T-helper 1 cell treated with Interleukin-12 subunit alpha and Interleukin-12 subunit beta and Interleukin-4 antibody, amounts not matched to agents 30 μg/mL and 1 μg/mL, for 36 hours (primary cell): ENCODE results near the gene LUC7L3.

Source experiments
- H3K27ac Mint-ChIP-seq: one replicate; pipeline ENCODE4 v1.8.0; 2021; ENCODE audit warnings: mild to moderate bottlenecking, mixed read lengths
- H3K27me3 Mint-ChIP-seq: one replicate; pipeline ENCODE4 v1.8.0; 2021; ENCODE audit warnings: low read depth, mixed read lengths
- H3K36me3 Mint-ChIP-seq: one replicate; pipeline ENCODE4 v1.8.0; 2021; ENCODE audit warnings: low read depth, mixed read lengths
- H3K4me1 Mint-ChIP-seq: one replicate; pipeline ENCODE4 v1.8.0; 2021; ENCODE audit warnings: low read depth, mixed read lengths
- H3K4me3 Mint-ChIP-seq: one replicate; pipeline ENCODE4 v1.8.0; 2021; ENCODE audit warnings: mild to moderate bottlenecking, moderate library complexity, mixed read lengths
- H3K9me3 Mint-ChIP-seq: one replicate; pipeline ENCODE4 v1.8.0; 2021; ENCODE audit warnings: mixed read lengths

The LUC7L3 gene

DNA sequence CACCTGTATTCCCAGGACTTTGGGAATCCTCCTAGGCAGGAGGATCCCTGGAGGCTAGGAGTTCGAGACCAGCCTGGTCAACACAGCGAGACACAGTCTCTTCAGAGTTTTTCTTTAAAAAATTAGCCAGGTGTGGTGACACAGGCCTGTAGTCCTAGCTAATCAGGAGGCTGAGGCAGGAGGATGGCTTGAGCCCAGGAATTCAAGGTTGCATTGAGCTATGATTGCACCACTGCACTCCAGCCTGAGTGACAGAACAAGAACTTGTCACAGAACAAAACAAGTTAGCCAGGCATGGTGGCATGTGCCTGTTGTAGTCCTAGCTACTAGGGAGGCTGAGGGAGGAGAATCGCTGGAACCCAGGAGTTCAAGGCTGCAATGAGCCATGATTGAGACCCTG lies 36.5 kb upstream of the LUC7L3 start:
- H3K9me3 Mint-ChIP-seq: no peaks in the 10 kb centered on the region
- H3K36me3 Mint-ChIP-seq: no peaks in the 10 kb centered on the region
- H3K27me3 Mint-ChIP-seq: peaks cover 28% of the 10 kb centered on the region
- peaks cover 7% of the 10 kb centered on the region for H3K4me1 Mint-ChIP-seq
- H3K27ac Mint-ChIP-seq: no peak overlapping the region
- H3K4me3 Mint-ChIP-seq: no peak overlapping the region

DNA sequence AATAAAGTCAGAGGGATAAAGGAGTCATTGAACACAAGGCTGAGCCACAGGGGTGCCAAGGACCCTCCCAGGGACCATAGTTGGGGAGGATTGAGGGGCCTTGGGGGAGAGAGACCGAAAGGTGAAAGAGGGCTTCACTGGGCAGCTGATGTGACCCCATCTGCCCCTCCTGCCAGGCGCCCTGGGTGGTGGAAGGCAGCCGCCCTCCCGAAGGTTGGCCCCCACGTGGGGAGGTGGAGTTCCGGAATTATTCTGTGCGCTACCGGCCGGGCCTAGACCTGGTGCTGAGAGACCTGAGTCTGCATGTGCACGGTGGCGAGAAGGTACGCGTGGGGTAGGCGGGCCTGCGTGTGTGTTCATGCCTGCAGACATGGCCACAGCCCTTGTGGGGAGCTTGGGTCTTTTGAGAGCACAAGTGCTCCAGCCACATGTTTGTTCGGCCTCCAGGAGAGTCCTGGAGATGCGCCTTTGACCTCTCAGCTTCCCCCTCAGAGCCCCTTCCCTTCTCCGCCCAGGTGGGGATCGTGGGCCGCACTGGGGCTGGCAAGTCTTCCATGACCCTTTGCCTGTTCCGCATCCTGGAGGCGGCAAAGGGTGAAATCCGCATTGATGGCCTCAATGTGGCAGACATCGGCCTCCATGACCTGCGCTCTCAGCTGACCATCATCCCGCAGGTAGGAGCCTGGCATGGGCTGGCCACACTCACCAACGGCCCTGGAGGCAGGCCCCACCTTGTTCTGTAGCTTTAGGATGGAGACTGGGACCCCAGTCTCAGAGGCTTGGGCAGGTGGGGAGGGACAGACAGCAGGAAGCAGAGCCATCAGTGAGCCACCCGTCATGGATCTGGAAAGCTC lies 35.7 kb upstream of the LUC7L3 start:
- H3K4me1 Mint-ChIP-seq: peaks cover 7% of the 10 kb centered on the region
- H3K9me3 Mint-ChIP-seq: no peaks in the 10 kb centered on the region
- H3K27ac Mint-ChIP-seq: no peak overlapping the region
- H3K27me3 Mint-ChIP-seq: peaks cover 28% of the 10 kb centered on the region
- no peak overlapping the region for H3K4me3 Mint-ChIP-seq
- H3K36me3 Mint-ChIP-seq: no peaks in the 10 kb centered on the region

DNA sequence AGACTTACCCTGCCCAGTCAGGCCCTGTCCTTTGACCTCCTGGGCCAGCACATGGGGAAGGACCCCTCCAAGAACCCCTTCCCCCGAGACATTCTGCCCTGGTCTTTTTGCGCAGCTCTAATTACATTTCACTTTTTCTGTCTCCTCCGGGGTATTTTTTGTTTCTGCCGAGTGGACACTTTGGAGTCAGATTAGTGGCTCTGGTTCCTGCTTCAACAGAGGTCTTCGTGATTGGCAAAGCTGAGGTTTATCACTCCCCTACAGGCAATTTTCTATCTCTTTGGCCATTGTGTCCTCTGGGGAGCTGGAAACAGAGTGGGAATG lies 35.2 kb upstream of the LUC7L3 start:
- Mint-ChIP-seq H3K27me3 (peaks cover 28% of the 10 kb centered on the region), H3K36me3 (no peaks in the 10 kb centered on the region), H3K9me3 (no peaks in the 10 kb centered on the region), H3K4me1 (peaks cover 7% of the 10 kb centered on the region), H3K27ac (no peak overlapping the region), H3K4me3 (no peak overlapping the region)

DNA sequence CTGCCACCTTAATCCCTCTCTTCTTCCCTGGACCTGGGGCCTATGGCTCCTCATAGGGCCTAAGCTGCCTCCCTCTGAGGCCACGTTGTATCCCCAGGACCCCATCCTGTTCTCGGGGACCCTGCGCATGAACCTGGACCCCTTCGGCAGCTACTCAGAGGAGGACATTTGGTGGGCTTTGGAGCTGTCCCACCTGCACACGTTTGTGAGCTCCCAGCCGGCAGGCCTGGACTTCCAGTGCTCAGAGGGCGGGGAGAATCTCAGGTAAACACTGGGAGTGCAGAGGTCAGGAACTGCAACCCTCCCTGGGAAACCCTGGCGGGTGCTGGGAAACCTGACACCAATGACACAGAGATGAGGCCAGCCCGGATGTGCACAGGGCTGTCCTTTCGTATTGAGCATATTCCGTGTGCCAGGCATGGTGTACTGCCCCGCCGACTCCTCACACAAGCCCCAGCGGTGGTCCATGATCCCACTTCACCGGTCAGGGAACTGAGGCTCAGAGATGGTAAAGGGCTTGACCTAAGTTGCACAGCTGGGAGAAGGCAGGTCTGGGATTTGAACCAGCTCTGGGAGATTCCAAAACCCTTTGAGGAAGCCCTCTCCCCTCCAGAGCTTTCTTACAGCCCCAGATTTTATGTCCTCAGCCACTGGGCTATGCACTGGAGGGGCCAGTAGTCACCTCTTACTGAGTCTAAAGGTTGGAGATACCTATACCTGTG lies 34.6 kb upstream of the LUC7L3 start:
- no peak overlapping the region for H3K4me3 Mint-ChIP-seq
- no peaks in the 10 kb centered on the region for H3K9me3 Mint-ChIP-seq
- no peak overlapping the region for H3K27ac Mint-ChIP-seq
- H3K27me3 Mint-ChIP-seq: peaks cover 28% of the 10 kb centered on the region
- H3K4me1 Mint-ChIP-seq: peaks cover 7% of the 10 kb centered on the region
- no peaks in the 10 kb centered on the region for H3K36me3 Mint-ChIP-seq

DNA sequence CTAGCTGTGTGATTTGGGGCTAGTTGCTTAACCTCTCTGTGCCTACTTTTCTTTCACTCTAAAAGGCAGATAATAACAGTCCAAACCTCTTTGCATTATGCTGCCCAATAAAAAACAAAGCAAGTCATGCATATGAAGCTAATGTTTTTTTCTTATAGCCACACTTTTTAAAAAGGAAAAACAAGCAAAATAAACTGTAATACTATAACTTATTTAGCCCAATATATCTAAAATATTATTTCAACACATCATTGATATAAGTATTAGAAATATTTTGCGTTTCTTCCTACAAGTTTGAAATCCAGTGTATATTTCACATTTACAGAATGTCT lies 34.1 kb upstream of the LUC7L3 start:
- H3K27me3 Mint-ChIP-seq: peaks cover 22% of the 10 kb centered on the region
- H3K27ac Mint-ChIP-seq: no peak overlapping the region

DNA sequence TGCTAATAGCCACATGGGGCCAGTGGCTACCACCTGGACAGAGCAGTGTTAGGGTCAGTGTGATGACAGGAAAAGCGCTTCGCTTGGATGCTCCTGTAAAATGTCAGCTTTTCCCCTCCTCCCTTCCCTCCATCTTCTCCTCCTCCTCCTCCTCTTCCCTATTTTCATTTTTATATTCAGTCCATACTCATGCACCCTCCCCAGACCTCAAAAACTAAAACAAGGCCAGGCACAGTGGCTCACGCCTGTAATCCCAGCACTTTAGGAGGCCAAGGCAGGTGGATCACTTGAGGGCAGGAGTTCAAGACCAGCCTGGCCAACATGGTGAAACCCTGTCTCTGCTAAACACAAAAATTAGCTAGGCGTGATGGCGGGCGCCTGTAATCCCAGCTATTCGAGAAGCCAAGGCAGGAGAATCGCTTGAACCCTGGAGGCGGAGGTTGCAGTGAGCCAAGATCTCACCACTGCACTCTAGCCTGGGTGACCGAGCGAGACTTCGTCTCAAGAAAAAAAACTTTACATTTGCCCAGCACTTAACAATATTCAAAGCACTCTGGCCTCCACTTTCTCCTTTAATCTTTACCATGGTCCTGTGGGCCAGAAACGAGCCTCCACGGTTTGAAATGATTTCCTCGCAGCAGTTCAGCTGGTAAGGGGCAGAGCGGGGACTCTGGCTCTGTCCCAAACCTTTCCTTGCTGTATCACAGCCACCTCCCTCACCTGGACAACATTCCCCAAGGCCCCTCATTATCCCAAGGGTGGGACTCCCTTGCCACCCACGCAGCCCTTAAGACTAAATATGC lies 33.5 kb upstream of the LUC7L3 start:
- Mint-ChIP-seq H3K4me1 (peaks cover 5% of the 10 kb centered on the region), H3K4me3 (no peak overlapping the region), H3K9me3 (no peaks in the 10 kb centered on the region), H3K27ac (no peak overlapping the region), H3K36me3 (no peaks in the 10 kb centered on the region), H3K27me3 (peaks cover 18% of the 10 kb centered on the region)

More for the DNA sequence above, 34.1 kb upstream of the LUC7L3 start:
- Mint-ChIP-seq H3K4me3 (no peak overlapping the region), H3K36me3 (no peaks in the 10 kb centered on the region), H3K4me1 (peaks cover 7% of the 10 kb centered on the region), H3K9me3 (no peaks in the 10 kb centered on the region)

DNA sequence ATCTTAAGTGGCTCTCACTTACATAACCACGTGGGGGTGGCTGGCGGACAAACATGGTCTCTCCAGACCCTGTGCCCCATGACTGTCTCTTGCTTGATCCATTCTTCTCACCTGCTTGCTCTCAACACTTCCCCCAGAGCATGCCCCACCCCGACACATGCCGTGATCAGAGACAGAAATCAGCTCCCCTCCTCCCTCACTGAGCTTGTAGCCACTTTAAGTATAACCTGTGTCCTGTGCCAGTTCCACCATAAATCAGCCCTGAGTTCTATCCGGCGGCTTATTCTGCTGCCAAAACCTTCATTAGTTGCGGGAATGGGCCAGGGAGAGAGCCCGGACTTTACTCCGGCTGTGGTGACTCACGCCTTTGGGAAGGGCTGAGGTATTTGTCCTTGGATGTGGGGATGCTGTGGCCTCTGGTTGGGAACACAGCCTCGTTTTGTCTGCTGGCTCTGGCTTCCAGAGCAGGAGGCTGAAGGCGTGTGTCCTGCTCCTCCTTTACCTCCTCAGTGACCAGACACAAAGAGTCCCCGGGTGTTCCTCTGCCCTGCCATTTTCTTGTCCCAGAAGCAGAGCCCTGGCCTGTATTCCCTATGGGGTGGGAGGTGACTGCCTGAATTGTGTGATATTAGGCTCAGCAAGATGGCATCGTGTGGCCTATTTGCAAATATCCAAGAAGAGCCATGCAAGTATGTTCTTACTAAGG lies 32.8 kb upstream of the LUC7L3 start:
- no peak overlapping the region for H3K4me3 Mint-ChIP-seq
- H3K4me1 Mint-ChIP-seq: no peaks in the 10 kb centered on the region
- no peak overlapping the region for H3K27ac Mint-ChIP-seq
- no peaks in the 10 kb centered on the region for H3K36me3 Mint-ChIP-seq
- peaks cover 11% of the 10 kb centered on the region for H3K27me3 Mint-ChIP-seq
- H3K9me3 Mint-ChIP-seq: no peaks in the 10 kb centered on the region

DNA sequence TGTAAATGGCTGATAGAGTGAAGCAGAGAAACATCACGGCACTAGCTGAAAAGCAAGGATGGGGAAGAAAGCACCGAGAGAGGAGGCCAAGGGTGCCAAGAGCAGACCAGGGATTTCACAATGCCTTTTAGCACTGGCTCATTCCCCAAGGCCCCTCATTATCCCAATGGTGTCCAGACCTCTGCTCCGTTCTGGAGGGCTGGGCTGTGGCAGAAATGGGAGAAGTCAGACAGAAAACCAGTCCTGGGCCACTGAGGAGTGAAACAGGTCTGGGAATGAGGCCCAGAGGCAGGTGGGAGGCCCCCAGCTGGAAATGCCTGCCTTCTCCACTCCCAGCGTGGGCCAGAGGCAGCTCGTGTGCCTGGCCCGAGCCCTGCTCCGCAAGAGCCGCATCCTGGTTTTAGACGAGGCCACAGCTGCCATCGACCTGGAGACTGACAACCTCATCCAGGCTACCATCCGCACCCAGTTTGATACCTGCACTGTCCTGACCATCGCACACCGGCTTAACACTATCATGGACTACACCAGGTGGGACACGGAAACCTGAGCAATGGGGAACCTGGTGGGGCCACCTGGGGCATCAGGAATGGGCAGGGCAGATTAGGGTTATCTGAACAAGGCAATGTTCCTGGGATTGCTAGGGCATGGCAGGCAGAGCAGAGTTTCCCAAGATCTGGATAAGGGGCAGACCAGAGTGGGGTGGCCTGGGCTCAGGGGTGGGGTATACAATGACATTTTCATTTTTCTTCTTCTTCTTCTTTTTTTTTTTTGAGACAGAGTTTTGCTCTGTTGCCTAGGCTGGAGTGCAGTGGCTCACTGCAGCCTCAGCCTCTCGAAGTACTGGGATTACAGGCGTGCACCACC lies 32.0 kb upstream of the LUC7L3 start:
- H3K27me3 Mint-ChIP-seq: peaks cover 3% of the 10 kb centered on the region
- H3K4me3 Mint-ChIP-seq: no peak overlapping the region
- H3K9me3 Mint-ChIP-seq: no peaks in the 10 kb centered on the region
- H3K27ac Mint-ChIP-seq: no peak overlapping the region
- H3K36me3 Mint-ChIP-seq: no peaks in the 10 kb centered on the region
- no peaks in the 10 kb centered on the region for H3K4me1 Mint-ChIP-seq

DNA sequence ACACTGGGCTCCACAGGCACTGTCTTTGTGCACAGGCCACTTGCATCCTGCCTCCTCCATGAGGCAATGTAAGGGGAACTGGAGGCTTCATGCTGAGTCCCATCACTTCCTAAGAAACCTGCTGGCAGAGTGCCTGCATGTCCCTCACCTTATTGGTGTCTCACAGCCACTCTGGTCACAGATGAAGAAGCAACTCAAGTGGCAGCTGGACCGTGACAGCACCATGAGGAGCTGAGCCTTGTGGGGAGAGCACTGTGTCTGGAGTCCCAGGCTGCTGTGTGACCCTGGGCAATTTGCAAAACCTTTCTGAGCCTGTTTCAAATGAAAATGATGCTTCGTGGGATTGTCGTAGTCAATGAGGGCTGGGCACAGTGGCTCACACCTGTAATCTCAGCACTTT lies 31.2 kb upstream of the LUC7L3 start:
- no peak overlapping the region for H3K4me3 Mint-ChIP-seq
- H3K27me3 Mint-ChIP-seq: no peaks in the 10 kb centered on the region
- no peaks in the 10 kb centered on the region for H3K36me3 Mint-ChIP-seq
- H3K9me3 Mint-ChIP-seq: no peaks in the 10 kb centered on the region
- H3K4me1 Mint-ChIP-seq: no peaks in the 10 kb centered on the region
- H3K27ac Mint-ChIP-seq: no peak overlapping the region

DNA sequence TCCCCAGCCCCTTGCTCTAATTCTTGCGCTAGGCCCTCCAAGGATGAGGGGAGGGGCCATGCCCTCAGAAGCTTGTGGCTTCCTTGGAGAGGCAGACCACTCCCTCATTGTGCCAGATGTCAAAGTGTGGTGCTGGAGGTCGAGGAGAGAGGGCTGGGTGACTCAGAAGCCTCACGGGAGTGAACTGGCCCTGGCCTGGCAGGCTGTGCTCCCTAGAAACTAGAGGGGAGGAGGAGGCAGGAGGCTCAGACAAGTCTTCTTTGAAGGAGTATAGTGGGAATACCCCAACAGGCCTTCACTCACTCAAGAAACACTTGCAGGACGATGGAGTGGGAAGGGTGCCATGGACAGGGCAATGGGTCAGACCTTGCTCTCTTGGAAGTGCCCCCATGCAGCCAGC lies 30.2 kb upstream of the LUC7L3 start:
- H3K4me3 Mint-ChIP-seq: no peak overlapping the region
- H3K27me3 Mint-ChIP-seq: no peaks in the 10 kb centered on the region
- peaks cover under 1% of the 10 kb centered on the region for H3K36me3 Mint-ChIP-seq
- H3K27ac Mint-ChIP-seq: no peak overlapping the region
- H3K4me1 Mint-ChIP-seq: no peaks in the 10 kb centered on the region
- H3K9me3 Mint-ChIP-seq: no peaks in the 10 kb centered on the region

DNA sequence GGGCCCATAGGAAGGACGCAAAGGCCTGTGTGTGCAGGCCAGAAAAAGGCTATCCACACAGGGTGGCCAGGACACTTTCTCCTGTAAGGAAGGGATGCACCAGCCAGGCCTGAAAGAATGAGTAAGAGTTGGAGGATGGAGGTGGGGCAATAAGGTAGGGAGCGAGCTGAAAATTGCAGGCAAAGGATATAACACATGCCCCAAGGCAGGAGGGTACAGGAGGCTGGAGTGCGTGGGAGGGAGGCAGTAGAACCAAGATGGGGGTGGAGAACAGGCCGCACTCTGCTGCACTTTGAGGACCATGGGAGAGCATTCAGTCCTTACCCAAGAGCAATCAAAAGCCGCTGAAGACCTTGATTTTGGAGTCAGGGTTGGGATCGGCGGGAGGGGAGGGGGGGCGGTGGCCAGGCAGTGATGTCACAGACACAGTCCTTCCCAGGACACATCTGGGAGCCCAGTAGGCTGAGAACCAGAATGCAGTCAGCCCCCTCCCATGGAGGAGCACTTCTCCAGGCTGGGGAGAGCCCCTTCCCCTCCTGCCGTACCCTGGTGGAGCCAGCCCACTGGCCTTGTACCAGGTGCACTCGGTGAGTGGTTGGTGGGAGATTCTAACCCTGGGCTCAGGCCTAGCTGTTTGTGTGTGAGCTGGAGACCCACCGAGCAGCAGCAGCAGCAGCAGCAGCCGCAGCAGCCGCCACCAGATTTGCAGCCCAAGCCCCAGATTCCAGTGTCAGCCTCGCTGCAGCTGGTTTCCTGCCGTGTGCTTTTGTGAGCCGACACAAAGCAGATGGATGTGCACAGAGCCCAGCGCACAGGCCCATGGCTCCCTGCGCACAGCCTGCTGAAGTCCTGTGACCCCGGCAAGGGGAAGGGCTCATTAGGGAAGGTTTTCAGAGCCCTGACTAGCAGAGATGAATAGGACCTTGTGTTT lies 29.2 kb upstream of the LUC7L3 start:
- H3K4me1 Mint-ChIP-seq: no peaks in the 10 kb centered on the region
- no peak overlapping the region for H3K27ac Mint-ChIP-seq
- H3K27me3 Mint-ChIP-seq: no peaks in the 10 kb centered on the region
- no peak overlapping the region for H3K4me3 Mint-ChIP-seq
- H3K36me3 Mint-ChIP-seq: peaks cover 6% of the 10 kb centered on the region
- H3K9me3 Mint-ChIP-seq: no peaks in the 10 kb centered on the region

DNA sequence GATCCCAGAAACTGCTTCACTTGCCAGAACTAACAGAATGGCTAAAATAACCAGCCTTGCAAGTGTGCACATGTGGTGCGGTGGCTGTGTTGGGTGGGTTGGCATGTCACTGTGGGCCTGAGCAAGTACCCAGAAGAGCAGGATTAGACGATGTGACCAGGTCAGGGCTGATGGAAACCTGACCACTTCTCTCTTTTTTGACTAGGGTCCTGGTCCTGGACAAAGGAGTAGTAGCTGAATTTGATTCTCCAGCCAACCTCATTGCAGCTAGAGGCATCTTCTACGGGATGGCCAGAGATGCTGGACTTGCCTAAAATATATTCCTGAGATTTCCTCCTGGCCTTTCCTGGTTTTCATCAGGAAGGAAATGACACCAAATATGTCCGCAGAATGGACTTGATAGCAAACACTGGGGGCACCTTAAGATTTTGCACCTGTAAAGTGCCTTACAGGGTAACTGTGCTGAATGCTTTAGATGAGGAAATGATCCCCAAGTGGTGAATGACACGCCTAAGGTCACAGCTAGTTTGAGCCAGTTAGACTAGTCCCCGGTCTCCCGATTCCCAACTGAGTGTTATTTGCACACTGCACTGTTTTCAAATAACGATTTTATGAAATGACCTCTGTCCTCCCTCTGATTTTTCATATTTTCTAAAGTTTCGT lies 28.4 kb upstream of the LUC7L3 start:
- Mint-ChIP-seq H3K27me3 (no peaks in the 10 kb centered on the region), H3K9me3 (no peaks in the 10 kb centered on the region), H3K4me3 (no peak overlapping the region), H3K27ac (no peak overlapping the region), H3K36me3 (peaks cover 12% of the 10 kb centered on the region), H3K4me1 (peaks cover 3% of the 10 kb centered on the region)
